NCI-H82 (cell line): ENCODE measurements around the gene MEGF9.

Source experiments
- DNase-seq: peaks from one replicate; lab custom pipeline; 2025; lab: John Stamatoyannopoulos, UW

MEGF9 gene

DNA sequence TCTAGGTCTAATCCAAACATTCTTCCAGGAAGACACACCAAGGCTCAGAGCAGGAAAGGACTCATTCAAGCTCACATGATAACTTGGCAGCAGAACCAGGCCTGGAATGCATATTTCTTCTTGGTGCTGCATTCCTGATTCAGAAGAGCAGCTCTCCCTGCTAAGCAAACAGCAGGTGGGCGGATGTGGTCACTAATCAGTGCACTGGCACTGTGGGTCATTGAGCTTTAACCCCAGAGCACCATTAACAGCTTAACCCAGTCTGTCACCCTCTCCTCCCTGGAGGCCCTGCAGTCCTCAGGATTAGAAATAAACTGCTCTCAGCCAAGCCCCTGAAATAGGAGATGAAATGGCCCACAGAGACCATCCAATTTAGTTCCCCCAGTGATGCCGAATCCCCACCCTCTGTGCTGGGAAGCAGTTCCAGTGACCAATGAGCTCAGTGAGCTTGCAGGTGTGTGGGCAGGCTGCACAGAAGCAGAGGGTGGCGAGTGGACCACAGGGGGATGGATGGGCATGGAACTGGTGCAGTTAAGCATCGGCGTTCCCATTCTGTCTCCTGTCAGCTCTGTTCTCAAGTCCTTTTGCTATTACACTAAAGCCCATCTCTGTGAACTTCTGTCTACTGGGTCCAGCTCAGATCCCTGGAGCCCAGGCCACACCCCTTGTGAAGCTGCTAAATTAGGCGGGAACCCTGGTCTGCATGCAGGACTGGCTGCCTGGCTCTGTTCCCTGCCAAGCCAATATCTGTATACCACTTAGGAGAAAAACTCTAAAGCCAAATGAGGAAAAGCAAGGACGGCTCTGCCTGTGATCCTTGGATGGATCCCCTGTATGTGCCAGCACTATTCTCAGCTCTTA lies 16.6 kb upstream of the MEGF9 start:
- peak; percentile 82 for DNase-seq

DNA sequence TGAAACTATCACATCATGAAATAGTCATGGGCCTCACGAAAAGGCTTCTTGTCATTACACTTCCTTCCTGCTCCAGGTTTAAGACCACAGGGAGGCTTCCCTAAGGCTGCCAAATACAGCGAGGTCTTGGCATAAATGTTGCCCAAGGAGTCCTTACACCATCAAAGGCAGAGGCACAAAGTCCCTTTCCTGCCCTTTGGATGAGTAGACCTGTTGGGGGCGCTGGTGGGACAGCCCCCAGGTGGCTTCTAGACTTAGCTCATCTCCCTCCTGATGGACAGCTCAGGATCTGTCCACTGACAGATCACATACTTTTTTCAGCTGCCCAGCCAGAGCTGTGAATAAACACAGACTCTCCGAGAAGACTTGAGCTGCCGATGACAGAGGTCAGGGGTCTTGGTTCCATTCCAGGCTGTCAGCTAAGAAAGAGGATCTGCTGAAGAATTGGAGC lies 15.5 kb upstream of the MEGF9 start:
- DNase-seq = peak; percentile 29

DNA sequence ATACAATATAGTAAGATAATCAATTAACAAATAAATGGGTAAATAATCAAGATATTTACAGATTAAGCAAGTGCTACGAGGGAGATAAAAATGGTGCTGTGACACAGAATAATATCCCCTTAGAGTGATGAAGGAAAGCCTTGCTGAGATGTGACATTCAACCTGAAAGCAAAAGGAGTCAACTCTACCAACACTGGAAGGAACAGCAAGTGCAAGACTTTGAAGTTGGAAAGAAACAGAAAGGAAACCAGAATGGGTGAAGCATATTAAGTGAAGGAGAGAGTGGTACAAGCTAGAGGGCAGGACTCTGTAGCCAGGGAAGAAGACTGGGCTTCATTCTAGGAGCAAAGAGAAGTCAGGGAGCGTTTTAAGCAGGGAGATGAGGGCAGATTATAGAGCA lies 12.2 kb upstream of the MEGF9 start:
- DNase-seq = no peak

DNA sequence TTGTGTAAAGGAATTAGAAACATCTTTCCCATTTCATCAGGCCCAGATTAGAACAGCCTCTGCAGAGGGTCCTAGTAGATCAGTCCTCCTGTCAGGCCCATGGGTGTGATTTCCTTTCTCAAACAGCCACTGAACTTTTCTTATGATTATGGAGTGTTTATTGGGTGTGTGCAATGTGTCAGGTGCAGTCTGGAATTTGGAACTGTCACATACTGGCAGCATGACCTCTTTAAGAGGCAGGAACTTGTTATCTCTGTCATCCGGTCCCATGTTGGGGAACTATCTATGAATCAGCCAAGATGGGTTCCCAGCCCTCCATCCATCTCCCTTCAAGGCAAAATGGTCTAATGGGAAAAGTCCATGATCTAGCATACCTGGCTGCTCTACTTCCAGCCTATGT lies 11.6 kb upstream of the MEGF9 start:
- no peak for DNase-seq

DNA sequence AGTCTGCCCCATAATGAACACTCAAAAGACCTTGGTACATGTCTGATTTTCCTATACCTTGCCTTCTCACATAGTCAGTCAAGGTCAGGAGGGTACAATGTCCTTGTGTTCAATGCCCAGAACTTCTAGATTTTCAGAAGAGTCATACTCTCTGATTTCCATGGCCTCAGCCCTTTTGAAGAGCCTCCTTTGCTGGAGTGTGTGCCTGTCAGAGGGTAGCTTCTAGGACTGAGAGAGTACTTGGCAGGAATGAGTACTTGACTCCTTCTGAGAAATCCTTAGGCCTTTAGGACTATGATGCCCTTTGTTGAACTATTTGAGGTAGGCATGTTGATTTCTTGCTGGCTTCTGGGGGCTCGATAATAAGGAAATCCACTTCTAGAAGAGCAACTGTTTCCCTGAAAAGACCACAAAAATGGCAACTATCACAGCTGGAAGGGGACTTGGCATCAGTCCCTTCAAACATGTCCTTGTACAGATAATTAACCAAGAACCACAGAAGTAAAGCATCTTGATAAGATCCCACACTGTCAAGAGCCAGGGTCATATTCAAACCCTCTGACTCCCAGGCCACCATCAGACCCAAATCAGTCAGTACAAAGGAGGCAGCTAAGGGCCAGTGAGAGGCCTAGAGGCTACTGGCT lies 10.6 kb upstream of the MEGF9 start:
- no peak for DNase-seq

DNA sequence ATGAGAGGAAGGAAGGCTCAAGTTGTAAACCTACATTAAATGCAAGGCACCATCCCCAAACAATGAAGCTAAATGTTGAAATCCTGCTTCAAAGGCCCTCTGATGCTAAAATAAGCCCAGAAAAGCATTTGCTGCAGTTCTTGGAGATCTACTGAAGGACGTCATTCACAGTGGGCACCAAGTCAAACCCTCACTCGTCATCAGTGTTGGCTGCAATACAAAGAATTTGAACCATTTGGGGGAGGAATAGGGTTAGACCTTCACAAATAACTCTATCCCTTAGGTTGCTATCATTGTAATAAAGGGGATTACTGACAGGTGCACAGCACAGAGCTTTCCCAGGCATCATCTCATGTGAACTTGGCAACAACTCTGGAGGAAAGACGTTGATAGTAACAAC lies 9.3 kb upstream of the MEGF9 start:
- no peak for DNase-seq

DNA sequence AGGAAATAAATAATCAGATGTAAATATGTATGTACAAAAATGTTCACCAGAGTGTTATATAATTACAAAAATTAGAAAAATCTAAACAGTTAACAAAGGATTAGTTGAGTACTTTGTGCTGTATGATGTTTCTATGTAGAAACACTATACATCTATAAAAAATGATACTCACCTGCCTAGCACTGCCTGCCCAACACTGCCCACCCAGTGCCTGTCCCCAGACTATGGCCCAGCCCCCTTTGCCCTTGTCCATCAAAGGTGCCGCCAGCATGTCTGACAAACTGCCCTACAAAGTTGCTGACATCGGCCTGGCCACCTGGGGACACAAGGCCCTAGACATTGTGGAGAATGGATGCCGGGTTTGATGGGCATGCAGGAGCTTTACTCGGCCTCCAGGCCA lies 6.1 kb upstream of the MEGF9 start:
- DNase-seq = no peak

DNA sequence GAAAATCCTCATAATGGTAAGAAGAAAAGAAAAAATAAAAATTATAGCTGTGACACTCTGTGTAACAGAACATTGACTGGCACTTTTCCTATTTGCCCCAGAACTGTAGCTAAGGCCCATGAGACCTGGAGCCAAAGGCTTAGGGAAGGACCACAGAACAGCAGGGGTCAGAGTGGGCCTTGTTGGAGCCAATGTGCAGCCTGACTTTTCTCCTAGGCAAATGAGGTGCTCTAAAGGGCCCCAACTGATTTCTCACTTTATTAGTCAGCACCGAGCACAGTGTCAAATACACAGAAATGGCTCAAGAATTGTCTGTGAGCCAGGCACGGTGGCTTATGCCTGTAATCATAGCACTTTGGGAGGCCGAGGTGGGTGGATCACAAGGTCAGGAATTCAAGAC lies 4.0 kb upstream of the MEGF9 start:
- DNase-seq = no peak

DNA sequence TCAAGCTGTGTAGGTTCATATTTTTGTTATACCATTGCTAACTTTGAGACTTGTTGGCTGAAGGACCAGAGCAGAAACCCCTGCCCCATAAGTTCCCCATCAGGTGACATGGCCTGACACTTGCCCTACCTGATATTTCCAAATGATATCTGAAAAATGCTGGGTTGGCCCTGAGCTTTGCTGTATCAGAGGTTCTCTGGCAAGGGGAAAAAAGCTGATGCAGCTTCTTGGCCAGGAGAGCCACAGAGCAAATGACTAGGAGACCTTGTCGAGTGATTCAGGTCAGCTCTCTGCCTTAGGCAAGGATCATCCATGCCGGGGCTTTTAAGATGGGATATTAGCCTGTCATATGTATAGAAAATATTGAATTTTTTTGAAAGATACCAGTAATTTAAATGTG lies 2.9 kb upstream of the MEGF9 start:
- no peak for DNase-seq

DNA sequence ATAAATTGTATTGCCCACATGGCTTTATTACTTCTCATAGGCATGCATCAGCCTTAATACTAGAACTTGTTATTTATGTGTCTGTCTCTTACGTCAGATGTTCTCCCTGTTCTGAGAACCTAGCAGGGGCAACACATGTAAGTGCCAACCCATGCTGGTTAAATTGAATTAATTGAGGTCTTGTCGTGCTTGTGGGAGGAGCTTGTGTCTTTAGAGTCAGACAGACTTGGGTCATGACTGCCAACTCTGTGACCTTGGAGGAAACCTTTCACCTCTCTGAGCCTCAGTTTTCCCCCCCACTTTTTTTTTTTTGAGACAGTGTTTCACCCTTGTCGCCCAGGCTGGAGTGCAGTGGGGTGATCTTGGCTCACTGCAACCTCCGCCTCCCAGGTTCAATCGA lies 2.2 kb upstream of the MEGF9 start:
- DNase-seq = peak; percentile 65

DNA sequence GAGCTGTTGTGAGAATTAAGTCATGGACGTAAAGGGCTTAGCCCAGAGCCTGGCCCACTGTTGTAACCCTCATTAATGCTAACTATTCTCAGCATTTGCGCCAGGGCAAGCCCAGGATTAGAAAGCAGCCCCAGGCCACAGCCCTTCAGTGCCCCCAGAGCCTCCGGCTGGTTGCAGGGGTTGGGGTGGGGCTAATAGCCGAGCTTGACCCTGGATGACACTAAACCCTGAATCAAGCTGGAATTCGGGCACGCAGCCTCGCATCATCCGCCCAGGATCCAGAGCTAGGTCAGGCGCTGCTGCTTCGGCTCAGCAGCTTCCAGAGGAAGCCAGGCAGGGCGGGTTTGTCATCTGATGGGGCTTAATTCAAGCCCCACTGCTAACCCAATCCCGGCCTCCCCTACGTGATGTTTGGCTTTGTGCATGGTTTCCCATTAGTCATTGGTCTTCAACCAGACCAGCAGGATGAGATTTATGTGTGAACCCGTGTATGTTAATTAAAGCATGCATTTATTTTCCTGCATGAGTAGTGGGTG lies 1.2 kb upstream of the MEGF9 start:
- peak; percentile 95 for DNase-seq

DNA sequence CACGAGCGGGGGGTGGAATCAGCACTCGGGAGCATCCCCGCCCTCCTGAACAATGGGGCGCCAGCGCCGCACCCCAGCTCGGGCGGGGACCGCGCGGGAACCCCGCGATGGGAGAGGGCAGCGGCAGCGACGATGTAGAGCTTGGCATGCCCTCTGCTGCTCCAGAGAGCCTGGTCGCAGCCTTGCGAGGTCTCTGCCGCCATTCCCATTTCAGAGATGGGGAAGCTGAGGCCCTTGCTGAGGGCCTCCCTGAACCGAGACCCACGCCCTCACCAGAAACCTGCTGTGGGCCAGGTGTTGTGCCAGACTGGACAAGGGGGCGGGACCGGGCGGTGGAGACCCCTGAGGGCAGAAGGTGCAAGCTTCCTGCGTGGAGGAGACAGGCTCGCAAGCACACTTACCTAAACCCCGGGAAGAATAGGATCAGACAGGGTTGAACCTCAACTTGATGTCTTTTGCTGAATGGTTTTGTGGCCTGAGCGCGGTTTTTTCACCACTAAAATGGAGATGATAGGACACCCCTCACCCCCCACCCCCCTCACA lies 647 bp upstream of the MEGF9 start:
- DNase-seq = no peak

DNA sequence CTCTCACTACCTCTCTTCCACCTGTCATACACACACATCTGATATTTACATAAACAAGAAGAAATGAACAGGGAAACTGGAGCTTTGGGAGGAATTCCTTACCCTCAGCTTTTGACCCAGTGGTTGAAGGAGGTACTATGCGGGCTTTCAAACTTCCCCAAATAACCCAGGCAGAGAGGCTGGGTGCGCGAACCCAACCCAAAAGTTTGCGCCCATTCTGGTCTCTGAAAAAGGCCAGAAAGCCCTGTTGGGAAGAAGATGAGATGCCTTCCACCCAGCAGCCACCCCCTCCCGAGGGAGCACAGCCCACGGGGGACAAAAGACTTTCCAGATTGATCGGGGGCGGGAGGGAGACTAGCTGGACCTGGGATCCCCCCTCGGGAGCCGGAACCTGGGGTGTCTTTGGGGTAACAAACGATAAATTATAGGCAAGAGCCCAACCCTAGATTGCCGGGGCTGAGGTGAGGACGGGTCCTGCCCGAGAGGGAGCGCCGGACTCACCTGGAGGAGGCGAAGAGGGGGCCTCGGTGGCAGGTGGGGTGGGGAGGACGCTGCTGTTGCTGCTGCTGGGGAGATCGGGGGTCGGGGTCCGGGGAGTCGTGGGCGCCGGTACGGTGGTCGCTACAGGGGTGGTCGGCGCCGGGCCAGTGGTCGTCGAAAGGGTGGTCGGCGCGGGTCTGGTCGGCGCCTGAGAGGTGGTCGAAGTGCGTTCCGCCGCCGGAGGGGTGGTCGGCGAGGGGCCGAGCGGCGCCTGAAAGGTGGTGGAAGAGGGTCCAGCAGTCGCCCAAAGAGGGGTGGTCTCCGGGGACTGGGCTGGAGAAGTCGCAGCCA lies 798 bp downstream of the MEGF9 start:
- DNase-seq = peak; percentile 22

DNA sequence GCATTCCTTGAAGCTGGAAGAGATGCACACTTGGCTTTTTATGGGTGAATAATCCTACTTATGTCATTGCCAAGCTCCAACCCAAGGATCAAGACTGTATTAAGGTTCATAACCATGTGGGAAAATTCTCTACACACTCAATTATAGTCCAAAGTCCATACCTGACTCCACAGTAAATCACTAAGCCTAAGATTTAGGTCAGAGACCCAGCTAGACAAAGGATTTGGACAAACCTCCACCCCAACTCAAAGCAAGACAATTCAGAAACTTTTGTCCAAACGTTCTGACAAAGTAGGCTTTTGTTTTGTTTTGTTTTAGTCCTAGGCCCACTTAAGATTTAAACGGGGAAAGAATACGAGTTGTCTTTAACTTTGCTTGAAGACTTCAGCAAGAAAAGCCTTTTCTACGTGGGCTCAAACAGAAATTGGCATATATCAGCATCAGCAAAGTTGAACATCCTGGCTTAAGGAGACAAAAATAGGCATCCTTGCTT lies 1.7 kb downstream of the MEGF9 start:
- peak; percentile 15 for DNase-seq

DNA sequence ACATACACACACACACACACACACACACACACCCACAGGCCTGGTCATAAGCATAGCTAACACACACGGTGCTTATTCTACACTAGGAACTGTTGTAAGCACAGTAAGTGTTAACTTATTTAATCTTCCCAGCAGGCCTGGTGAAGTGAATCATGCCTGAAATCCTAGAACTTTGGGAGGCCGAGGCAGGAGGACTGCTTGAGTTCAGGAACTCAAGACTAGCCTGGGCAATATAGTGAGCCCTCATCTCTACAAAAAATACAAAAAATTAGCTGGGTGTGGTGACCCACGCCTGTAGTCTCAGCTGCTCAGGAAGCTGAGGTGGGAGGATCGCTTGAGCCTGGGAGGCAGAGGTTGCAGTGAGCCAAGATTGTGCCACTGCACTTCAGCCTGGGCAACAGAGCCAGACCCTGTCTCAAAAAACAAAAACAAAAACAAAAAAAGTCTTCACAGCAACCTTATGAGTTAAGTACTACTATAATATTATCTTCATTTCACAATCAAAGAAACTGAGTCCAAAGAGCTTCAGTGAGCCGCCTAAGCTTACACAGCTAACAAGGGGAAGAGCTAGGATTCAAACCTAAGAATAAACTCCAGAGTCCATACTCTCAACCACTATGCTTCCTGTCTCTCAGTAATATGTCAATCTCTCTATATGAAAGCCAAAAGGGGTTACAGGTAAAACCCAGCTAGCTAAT lies 2.3 kb downstream of the MEGF9 start:
- peak; percentile 19 for DNase-seq

DNA sequence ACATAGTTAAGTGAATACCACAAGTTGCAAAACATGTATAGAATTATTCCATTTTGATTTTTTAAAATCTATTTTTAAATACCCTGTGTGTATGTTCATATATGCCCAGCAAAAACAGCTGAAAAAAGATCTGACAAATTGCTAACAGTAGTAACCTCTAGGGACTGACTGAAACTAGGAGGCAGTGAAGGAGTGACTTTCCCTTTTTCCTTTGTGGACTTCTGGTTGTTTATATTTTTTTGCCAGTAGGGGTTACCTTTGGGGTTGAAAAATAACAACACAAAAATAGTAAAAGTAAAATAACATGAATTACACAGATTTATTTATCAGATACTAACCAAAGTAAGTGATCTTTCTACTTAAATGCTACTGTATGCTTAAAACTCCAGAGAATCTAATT lies 2.9 kb downstream of the MEGF9 start:
- no peak for DNase-seq

DNA sequence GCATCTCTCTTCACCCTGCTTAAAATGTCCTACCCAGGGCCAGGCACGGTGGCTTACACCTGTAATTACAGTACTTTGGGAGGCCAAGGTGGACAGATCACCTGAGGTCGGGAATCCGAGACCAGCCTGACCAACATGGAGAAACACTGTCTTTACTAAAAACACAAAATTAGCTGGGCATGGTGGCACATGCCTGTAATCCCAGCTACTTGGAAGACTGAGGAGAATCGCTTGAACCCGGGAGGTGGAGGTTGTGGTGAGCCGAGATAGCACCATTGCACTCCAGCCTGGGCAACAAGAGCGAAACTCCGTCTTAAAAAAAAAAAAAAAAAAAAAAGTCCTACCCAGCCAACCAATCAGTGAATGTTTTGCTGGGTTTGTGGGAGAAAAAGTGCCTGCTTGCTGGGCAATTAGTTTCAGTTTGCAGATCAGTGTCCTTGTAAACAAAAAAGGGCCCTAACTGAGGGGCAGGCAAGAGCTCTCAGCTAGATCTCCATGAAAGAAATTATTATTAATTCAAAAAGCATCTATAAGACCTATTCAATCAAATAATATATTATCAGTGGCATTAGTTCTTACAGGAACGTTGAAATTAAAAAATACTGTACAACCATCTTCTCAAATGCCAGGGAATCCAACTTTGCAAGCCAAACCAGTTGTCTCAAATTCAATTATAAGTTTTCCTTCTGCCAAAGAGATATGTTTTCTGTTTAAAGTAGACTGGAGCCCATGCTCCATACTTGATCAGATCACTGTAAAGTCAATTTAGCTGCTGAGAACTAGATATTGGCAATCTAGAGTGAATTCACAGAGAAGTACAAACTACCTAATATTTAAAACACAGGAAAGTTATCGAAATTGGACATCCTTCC lies 3.9 kb downstream of the MEGF9 start:
- DNase-seq = no peak

DNA sequence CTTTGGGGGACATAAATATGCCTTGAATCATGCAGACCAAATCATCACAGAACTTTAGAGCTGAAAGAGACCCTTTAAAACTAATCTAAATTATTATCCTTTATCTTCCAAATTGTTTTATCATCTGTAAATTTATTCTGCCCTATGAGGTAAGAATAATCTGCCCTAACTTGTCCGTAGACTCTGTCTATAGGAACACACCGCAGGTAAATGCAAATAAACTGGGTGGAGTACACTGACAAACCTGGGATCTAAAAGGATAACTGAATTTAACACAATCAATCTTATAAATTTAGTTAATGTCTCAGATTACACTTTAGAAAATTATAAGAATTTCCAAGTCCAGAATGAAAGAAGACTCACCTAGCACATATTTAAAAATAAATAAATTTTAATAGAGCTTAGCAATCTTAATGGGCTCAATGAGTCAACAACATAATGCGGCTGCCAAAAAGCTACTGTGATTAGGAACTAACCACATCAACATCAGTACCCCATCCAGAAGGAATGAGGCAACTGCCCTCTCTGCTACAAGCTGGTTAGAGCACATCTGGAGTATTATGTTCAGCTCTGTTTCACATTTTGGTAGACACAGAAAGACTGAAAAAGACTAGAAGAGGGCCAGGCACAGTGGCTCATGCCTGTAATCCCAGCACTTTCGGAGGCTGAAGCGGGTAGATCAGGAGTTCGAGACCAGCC lies 5.6 kb downstream of the MEGF9 start:
- peak; percentile 15 for DNase-seq

DNA sequence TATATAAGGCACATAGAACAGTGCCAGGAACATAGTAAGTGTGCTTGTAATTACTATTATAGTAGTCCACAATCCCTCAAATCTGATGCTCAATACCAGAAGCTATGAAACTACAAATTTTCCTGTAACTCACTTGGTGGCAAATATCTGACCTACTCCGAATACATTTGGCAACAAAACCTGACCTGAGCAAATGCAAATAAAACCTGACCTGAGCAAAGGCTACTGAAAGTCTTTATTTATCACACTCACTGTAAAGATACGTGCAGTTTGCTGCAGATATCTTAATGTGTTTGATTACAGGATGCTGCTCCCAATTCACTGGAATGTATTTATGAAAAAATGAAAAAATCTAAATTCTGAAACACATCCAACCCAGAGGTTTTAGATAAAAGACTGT lies 7.1 kb downstream of the MEGF9 start:
- no peak for DNase-seq

DNA sequence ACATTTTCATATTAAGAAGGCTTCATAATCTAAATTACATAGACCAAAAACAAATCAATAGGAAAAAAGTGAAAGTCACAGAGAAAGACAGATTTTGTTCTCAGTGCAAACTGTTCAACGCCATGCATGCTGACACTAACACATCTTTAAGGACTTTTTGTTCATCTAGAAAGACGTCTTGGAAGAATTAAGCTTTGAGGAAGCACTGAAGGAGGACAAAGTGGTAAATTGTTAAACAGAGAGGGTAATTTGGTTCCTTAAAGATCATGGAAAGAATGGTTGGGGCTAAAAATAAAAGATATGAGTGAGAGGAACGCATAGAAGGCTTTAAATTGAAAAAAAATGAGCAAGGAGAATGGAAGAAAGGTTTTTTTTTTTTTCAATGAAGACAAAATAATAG lies 9.1 kb downstream of the MEGF9 start:
- DNase-seq = no peak
